ENCODE results near the gene BRINP3.
"Not testable (repeated sequence)": the region's sequence is repeated elsewhere in the genome, so short reads cannot be mapped to it uniquely, and the experiment has no call there.

Gene BRINP3

GRCh38 chr1:190477762-190478148 lies at the start of gene BRINP3:
Gene BRINP3, minus strand, starts transcription at chr1:190477864.
- no peak for DNase-seq (ENCODE audit: low spot score)

DNA sequence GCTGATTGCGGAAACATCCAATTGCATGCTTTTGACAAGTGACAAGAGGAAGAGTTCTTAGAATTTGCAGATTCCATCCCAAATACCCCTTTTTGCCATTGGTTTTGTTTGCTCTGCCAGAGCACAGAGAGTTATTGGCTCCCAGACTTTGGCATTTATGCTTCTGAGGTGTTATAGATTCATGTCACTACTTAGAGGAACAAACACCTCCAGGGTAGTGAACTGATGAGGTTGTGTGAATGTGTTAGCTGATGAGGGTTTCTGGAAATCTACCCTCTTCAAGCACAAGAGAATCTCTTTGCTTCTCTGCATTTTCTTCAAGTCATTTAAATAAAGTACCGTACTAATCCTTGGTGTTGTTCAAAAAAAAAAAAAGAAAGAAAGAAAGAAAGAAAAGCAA lies 33.9 kb upstream of the BRINP3 start:
- no peak for DNase-seq (ENCODE audit: low spot score)

- no peak for DNase-seq (ENCODE audit: low spot score)
Observed at GRCh38 chr1:190507357-190507756, 29.7 kb upstream of the BRINP3 start.

DNA sequence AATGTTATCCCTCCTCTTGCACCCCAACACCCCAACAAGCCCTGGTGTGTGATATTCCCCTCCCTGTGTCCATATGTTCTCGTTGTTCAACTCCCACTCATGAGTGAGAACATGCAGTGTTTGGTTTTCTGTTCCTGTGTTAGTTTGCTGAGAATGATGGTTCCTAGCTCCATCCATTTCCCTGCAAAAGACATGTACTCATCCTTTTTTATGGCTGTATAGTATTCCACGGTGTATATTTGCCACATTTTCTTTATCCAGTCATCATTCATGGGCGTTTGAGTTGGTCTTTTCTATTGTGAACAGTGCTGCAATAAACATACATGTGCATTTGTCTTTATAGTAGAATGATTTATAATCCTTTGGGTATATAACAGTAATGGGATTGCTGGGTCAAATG lies 26.9 kb upstream of the BRINP3 start:
- not testable (repeated sequence) for DNase-seq (ENCODE audit: low spot score)

GRCh38 chr1:190497565-190497964 lies 19.9 kb upstream of the BRINP3 start:
- no peak for DNase-seq (ENCODE audit: low spot score)

DNA sequence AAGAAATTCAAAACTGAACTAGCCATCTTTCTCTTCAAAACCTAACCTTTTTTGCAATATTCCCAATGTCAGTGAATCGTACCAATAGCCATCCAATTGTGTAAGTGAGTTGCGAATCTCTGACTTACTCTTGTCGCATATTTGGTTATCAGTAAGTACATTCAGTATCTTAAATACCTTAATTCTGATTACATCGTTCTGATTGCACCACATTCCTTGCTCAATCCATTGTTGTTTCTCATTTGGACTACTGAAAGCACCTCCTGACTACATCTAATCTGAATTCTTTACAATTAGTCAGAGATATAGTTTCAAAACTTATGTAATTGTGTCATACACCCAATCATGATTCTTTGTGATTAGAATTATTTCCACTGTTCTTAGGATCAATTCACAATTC lies 16.8 kb upstream of the BRINP3 start:
- DNase-seq (ENCODE audit: low spot score), result no peak

- DNase-seq (ENCODE audit: low spot score), result no peak
Observed at GRCh38 chr1:190491404-190491803, 13.7 kb upstream of the BRINP3 start.

DNA sequence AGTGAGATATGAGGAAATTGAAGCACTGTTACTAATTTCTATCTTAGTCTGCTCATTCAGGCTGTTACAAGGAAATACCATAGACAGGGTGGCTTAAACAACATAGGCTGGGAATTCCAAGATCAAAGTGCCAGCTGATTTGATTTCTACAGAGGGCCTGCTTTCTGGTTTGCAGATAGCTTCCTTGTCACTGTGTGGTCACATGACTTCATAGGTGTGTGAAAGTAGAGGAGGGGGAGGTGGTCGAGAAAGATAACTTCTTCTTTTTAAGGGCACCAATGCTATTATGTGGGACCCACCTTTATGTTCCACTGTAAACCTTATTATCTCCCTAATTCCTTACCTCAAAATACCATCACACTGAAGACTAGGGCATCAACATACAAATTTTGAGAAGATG lies 6.4 kb upstream of the BRINP3 start:
- no peak for DNase-seq (ENCODE audit: low spot score)

GRCh38 chr1:190480231-190480630 lies 2.6 kb upstream of the BRINP3 start:
- no peak for DNase-seq (ENCODE audit: low spot score)

DNA sequence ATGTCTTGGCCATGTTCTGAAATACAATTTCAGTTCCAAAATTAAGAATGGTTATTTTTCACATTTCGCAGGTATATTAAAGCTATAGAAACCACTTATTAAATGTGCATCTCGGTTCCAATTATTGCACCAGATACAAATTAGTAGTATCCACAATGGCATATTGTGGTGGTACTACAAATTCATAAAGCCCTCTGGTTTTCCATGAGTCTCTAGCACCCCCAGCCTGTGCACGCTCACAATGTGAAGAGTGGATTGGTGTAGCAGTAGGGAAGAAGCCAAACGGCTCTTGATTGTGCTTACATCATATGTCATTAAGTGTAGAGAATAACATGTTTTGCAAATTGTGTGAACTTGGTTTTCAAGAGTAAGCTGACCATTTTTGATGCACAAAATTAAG lies 1.9 kb upstream of the BRINP3 start:
- no peak for DNase-seq (ENCODE audit: low spot score)

GRCh38 chr1:190479050-190479397 lies 1.4 kb upstream of the BRINP3 start:
- DNase-seq (ENCODE audit: low spot score), result no peak

DNA sequence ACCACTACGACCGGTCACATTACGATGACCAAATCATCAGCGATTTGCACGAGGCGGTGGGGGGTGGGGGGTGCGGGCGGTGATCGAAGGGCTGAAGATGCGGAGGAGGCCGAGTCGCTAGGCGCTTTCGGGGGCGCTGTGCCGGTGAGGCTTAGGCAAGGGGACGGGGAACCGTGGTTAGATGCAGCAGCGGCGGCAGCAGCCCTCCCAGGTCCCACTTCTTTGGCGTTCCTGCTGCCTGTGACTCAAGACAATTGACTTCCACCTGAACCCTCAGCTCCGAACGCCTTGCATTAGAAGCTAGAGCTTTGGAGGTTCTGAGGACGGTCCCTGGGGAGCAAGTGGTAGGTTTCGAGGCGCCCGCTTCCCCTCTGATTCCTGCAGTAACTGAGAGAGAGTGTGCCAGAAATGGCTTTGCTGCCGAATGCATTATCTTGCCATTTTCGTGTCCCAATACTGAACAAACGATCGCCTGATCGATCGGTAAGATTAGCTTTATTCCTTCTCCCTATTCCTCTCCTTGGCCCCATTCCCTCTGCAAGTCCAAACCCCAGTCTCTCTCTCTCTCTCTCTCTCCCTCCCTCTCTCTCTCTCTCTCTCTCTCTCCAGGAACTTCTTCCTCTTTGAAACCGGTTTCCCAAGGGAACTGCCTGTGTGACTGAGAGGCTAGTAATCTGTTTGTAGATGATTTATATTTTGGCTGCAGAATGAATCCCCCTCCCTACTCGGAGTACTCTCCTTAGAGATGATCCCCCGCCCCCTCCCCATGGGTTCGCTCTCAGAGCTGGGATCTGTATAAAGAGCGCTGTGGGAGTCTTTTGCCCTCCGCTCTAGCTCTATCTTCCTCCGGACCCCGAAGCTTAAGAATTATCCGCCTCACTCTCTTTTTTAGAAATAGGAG lies 735 bp upstream of the BRINP3 start:
- DNase-seq (ENCODE audit: low spot score), result peak; percentile 34

DNA sequence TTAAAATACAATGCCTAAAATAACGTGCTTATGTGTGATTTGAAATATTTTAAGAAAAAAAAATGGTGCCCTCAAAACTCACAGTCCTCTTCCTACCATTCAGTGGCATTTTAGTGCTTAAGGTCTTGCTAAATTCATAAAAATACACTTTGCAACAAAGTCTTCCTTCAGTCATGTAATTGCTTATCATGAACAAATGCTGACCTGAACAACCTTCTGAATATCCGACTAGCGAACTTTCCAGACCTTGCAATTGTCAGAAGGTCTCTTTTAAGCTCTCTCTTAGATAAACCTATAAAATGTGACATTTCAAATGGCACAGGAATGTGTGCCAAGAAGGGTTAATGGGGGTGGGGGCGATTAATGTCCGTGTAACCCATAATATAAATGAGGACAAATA lies 858 bp downstream of the BRINP3 start:
- no peak for DNase-seq (ENCODE audit: low spot score)

DNA sequence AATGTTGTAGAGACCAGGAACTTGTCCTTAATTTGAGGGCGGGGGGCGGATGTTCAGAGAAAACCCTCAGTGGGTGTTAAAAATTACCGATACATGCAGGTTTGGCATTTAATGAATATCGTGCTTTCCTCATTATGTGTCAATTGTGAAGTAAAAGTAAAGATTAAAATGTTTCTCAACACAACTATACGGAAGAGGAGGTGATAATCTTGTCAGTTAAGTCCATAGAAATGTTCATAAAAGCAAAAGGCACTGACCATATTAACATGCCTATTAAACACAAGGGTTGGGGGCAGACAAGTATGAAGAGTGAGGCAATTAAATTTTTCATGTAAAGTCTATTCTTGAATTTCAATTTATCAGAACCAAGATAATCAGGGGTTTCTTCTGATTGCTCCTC lies 1.3 kb downstream of the BRINP3 start:
- no peak for DNase-seq (ENCODE audit: low spot score)

- no peak for DNase-seq (ENCODE audit: low spot score)
Observed at GRCh38 chr1:190475421-190476141, 2.1 kb downstream of the BRINP3 start.

DNA sequence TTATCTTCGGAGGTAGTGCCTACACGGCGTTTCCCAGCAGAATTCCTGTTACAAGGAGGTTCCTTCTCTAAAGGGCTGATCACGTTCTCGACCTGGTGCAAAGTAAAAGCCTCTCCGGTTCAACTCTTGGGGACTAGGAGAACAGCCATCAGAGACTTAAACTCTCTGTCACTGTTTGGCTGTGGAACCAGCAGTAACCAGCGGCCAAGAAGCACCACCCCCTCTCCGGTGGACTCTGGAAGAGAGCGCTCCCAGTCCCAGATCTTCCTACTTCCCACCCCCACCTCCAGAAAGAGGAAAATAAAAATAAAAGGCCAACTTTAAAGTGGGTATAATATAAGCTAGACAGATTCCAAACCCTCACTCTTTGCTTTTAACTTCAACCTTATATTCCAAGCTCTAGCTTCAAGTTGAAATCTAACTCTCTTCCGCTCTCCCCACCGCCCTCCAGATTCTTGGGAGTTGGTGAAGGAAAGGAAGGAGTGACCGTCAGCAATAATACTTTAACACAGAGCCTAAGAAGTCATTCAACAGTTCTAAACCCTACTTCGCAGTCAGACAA lies 2.9 kb downstream of the BRINP3 start:
- no peak for DNase-seq (ENCODE audit: low spot score)

DNA sequence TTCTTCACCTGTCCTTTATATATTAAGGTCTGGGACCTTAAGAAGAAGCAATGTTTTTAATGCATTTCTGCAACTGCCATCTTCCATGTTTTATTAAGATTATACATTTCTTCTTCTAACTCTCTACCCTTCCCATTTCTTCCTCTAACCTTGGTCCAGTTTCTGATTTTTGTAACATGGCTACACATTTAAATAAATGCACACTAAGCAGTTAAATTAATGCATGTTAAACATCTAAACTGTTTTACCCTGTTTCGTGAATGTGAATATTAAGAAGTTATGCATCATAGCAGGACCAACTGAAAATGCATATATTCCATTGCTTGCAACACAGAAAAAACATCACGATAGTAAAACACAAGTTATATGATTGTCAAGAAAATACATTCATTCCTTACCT lies 3.7 kb downstream of the BRINP3 start:
- DNase-seq (ENCODE audit: low spot score), result no peak

DNA sequence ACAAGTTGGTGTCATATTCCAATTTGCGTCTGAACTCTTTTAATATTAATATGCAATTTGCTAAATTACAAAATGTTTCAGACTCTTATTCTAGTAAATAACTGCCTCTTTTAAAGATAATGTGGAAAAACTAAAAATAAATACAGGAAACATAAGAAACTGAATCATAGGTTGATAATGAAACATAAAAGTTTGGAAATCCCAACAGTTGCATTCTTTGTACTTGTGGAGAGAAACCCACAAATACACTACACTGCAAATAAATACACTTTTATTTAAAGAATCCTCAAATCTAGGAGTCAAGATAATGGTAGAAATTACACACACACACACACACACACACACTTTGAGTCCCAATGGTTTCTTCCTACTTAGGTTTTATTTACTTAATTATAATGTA lies 5.2 kb downstream of the BRINP3 start:
- no peak for DNase-seq (ENCODE audit: low spot score)

GRCh38 chr1:190472042-190472441 lies 5.6 kb downstream of the BRINP3 start:
- no peak for DNase-seq (ENCODE audit: low spot score)

GRCh38 chr1:190464690-190465089 lies 13.0 kb downstream of the BRINP3 start:
- DNase-seq (ENCODE audit: low spot score), result no peak

DNA sequence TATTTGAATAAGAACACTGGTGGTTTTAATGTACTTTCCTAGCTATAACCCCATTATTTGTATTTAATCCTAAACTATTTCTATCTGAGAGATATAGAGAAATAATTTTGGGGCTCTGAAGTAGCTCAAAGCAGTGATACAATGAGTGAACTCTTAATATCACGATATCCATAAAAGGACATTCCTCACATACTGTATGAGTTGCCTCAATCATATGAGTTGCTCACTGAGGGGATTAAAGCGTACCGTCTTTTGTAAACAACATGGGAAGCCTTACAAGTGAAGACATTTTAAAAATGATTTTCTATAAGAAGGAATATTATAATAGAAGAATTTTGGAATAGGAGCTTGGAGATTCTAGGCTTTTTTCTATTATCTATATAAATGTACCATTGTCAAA lies 21.5 kb downstream of the BRINP3 start:
- DNase-seq (ENCODE audit: low spot score), result no peak

- no peak for DNase-seq (ENCODE audit: low spot score)
Observed at GRCh38 chr1:190455631-190456030, 22.0 kb downstream of the BRINP3 start.

DNA sequence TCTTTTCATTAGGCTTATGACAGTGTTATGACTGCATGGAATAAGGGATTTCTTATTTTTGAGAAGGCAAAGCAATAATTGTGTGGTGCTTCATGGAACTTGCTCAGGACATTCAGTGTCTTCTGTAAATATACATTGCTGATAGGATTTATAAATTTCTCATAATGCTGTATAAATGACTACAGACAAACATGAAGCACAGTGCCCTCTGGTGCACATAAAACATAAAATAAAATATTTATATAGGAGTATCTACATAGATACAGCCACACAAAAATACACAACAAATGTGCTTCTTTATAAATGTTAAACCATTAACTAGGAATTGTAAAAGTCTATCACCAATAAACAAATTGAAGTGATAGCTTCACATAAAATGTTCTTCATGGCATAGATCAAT lies 24.1 kb downstream of the BRINP3 start:
- no peak for DNase-seq (ENCODE audit: low spot score)
